ENCODE measurements around the gene SELENOF. TPM values are rescaled to one million over a fixed set of nuclear protein-coding genes. Genes with fewer than 3 reads are reported as not detected.

The SELENOF gene
- polyA plus RNA-seq, 1 of the 3 experiments (the other 2 are of a cell fraction): 155 TPM

DNA sequence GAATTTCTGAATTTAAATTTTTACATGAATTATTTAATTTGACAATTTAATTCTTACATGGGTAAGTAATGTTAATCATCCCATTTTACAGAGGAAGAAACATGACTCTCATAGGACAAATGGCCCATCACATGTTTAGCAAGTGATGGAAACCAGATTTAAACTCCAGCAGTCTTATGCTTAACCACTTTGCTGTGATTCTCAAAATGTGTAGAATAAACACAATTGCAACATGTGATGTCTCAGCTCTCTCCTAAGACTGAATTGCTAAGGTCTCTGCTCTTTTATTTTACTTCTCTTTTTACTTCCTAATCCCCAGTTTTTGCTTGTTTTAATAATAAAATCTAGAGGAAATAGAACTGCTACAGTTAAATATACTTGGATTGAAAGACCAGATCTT is 43.3 kb upstream of the SELENOF start:
- Histone ChIP-seq H3K4me3 (ENCODE audit: low read depth in 2 of 2, low read length in 1 of 2) (no peak overlapping the region), H3K27me3 (ENCODE audit: insufficient read depth) (no peaks in the 10 kb centered on the region), H3K27ac (ENCODE audit: low read depth in 2 of 2, low read length in 1 of 2) (no peak overlapping the region), H3F3A (replicated peaks; ENCODE audit: insufficient read depth) (no peaks in the 10 kb centered on the region), H3K79me2 (ENCODE audit: insufficient read depth) (peaks cover 8% of the 10 kb centered on the region; the same call in 1 of the 2 replicates), H4K20me1 (ENCODE audit: insufficient read depth) (no peaks in the 10 kb centered on the region), H2AFZ (ENCODE audit: low read depth) (no peak overlapping the region), H3K9me3 (no peaks in the 10 kb centered on the region), H3K9me2 (no peaks in the 10 kb centered on the region), H3K4me2 (no peak overlapping the region), H3K9ac (no peak overlapping the region), H3K36me3 (replicated peaks in 1 of 2; ENCODE audit: control insufficient read depth in 1 of 2, insufficient read depth in 2 of 2, low read length in 1 of 2) (no peaks in the 10 kb centered on the region), H3K4me1 (ENCODE audit: control insufficient read depth in 1 of 2, insufficient read depth in 2 of 2, low read depth in 1 of 2, low read length in 1 of 2) (no peaks in the 10 kb centered on the region)
- DNase-seq: no peak
- no peak for TF ChIP-seq SMC3 (IDR thresholded peaks at IDR 0.05; ENCODE audit: low read depth, low read length)
- TF ChIP-seq RCOR1 (IDR thresholded peaks at IDR 0.05; ENCODE audit: low read length): no peak
- TF ChIP-seq, protein P1, sequence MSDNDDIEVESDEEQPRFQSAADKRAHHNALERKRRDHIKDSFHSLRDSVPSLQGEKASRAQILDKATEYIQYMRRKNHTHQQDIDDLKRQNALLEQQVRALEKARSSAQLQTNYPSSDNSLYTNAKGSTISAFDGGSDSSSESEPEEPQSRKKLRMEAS (IDR thresholded peaks at IDR 0.05; ENCODE audit: low read depth): no peak
- TF ChIP-seq ELF1 (IDR thresholded peaks at IDR 0.05): no peak
- CTCF ChIA-PET: no interaction called here
- POLR2A ChIA-PET: no interaction called here

DNA sequence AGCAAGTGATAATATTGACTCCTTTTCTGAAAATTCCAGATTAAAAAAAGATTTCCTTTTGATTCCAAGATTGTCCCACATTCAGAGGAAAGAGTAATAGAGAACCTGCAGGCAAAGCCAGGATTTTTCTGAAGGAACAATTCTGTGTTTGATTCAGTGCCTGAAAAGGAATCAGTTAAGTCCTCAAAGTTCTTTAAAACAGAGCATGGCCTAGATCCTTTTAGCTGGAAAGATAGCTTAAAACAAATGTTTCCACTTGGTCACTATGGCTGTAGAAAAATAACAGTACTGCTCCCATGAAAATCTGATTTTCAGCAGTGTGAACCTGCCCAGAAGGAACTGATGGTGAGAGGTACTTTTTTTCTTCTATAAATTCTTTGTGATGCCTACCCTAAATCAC is 42.3 kb upstream of the SELENOF start:
- H4K20me1 ChIP-seq (ENCODE audit: insufficient read depth): 0 out of 2 replicates have a peak, but pooled peaks cover 3% of the 10 kb centered on the region
- no peak for DNase-seq
- peaks cover 11% of the 10 kb centered on the region; the same call in 1 of the 2 replicates for H3K79me2 ChIP-seq (ENCODE audit: insufficient read depth)
- H3K4me3 ChIP-seq (ENCODE audit: low read depth in 2 of 2, low read length in 1 of 2): no peak overlapping the region
- no peak overlapping the region for H3K4me2 ChIP-seq
- H3K27me3 ChIP-seq (ENCODE audit: insufficient read depth): no peaks in the 10 kb centered on the region
- H3K27ac ChIP-seq (ENCODE audit: low read depth in 2 of 2, low read length in 1 of 2): no peak overlapping the region
- H3F3A ChIP-seq (replicated peaks; ENCODE audit: insufficient read depth): no peaks in the 10 kb centered on the region
- H2AFZ ChIP-seq (ENCODE audit: low read depth): no peak overlapping the region
- H3K9ac ChIP-seq: no peak overlapping the region
- H3K9me3 ChIP-seq: no peaks in the 10 kb centered on the region
- ChIA-PET CTCF (interaction anchor here (1.0 to 1.2 kb wide), 2 partner anchors 16 to 71 kb away, joined by 3 to 4 read pairs; no protein-coding TSS in a partner anchor), POLR2A (no interaction called here)
- no peaks in the 10 kb centered on the region for H3K4me1 ChIP-seq (ENCODE audit: control insufficient read depth in 1 of 2, insufficient read depth in 2 of 2, low read depth in 1 of 2, low read length in 1 of 2)
- no peaks in the 10 kb centered on the region for H3K36me3 ChIP-seq (replicated peaks in 1 of 2; ENCODE audit: control insufficient read depth in 1 of 2, insufficient read depth in 2 of 2, low read length in 1 of 2)
- TF ChIP-seq FOXJ3 (CRISPR knock-in tag; IDR thresholded peaks at IDR 0.05) (no peak), MXI1 (IDR thresholded peaks at IDR 0.05; ENCODE audit: low read depth, low read length) (no peak)
- H3K9me2 ChIP-seq: no peaks in the 10 kb centered on the region

DNA sequence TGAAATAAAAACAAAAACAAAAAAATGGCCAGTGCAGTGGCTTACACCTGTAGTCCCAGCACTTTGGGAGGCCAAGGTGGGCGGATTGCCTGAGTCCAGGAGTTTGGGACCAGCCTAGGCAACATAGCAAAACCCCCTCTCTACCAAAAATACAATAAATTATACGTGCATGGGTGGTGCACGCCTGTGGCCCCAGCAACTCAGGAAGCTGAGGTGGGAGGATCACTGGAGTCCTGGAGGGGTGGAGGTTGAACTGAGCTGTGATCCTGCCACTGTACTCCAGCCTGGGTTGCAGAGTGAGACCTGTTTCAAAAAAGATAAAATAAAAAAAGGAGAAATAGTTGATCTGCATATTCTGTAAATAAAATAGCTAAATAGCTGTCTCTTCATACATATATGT is 41.8 kb upstream of the SELENOF start:
- Histone ChIP-seq H3K9ac (no peak overlapping the region), H2AFZ (ENCODE audit: low read depth) (no peak overlapping the region), H3K27ac (ENCODE audit: low read depth in 2 of 2, low read length in 1 of 2) (no peak overlapping the region), H4K20me1 (ENCODE audit: insufficient read depth) (0 out of 2 replicates have a peak, but pooled peaks cover 6% of the 10 kb centered on the region), H3K4me1 (ENCODE audit: control insufficient read depth in 1 of 2, insufficient read depth in 2 of 2, low read depth in 1 of 2, low read length in 1 of 2) (no peaks in the 10 kb centered on the region), H3K36me3 (replicated peaks in 1 of 2; ENCODE audit: control insufficient read depth in 1 of 2, insufficient read depth in 2 of 2, low read length in 1 of 2) (no peaks in the 10 kb centered on the region), H3K79me2 (ENCODE audit: insufficient read depth) (peaks cover 15% of the 10 kb centered on the region; the same call in 1 of the 2 replicates), H3F3A (replicated peaks; ENCODE audit: insufficient read depth) (no peaks in the 10 kb centered on the region), H3K9me3 (no peaks in the 10 kb centered on the region), H3K4me2 (no peak overlapping the region), H3K9me2 (no peaks in the 10 kb centered on the region), H3K4me3 (ENCODE audit: low read depth in 2 of 2, low read length in 1 of 2) (no peak overlapping the region), H3K27me3 (ENCODE audit: insufficient read depth) (no peaks in the 10 kb centered on the region)
- POLR2A ChIA-PET: no interaction called here
- CTCF ChIA-PET: interaction anchor here (1.0 to 1.2 kb wide), 2 partner anchors 16 to 70 kb away, joined by 3 to 4 read pairs; no protein-coding TSS in a partner anchor
- TF ChIP-seq, protein P2, sequence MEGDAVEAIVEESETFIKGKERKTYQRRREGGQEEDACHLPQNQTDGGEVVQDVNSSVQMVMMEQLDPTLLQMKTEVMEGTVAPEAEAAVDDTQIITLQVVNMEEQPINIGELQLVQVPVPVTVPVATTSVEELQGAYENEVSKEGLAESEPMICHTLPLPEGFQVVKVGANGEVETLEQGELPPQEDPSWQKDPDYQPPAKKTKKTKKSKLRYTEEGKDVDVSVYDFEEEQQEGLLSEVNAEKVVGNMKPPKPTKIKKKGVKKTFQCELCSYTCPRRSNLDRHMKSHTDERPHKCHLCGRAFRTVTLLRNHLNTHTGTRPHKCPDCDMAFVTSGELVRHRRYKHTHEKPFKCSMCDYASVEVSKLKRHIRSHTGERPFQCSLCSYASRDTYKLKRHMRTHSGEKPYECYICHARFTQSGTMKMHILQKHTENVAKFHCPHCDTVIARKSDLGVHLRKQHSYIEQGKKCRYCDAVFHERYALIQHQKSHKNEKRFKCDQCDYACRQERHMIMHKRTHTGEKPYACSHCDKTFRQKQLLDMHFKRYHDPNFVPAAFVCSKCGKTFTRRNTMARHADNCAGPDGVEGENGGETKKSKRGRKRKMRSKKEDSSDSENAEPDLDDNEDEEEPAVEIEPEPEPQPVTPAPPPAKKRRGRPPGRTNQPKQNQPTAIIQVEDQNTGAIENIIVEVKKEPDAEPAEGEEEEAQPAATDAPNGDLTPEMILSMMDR (IDR thresholded peaks at IDR 0.05): no peak
- TF ChIP-seq TEAD4 (IDR thresholded peaks at IDR 0.05; ENCODE audit: borderline replicate concordance, insufficient read depth): no peak
- DNase-seq: no peak
- 97% methylated on average over 3 of the region's 3 CpGs for WGBS (ENCODE audit: low lambda C conversion rate)

All from SK-N-SH (cell line).